OCI-LY7 (cell line): ENCODE measurements around the gene TRIM72. TPM values are rescaled to one million over a fixed set of nuclear protein-coding genes. Genes with fewer than 3 reads are reported as not detected.

Experiments used
- BruUV-seq: library from RNA; stranded (reverse); fragments of 400-500 nt; replicated peaks from 2 replicates; lab custom pipeline; 2021; lab: Mats Ljungman, UMichigan
- CTCF ChIA-PET: fragments of 300-600 bp; sonication (Branson Sonifier 250); formaldehyde crosslinking; loops from one replicate; lab custom pipeline; 2022; ENCODE audit warnings: antibody characterized with exemption; ENCODE audit not compliant: unreplicated experiment; lab: Charles Lee
- POLR2A ChIA-PET: fragments of 300-600 bp; sonication (Branson Sonifier 250); formaldehyde crosslinking; loops from one replicate; lab custom pipeline; 2022; ENCODE audit warnings: antibody characterized with exemption; lab: Charles Lee
- DNase-seq: peaks from one replicate; pipeline ENCODE4 v3.0.0-alpha.2; 2015; ENCODE audit warnings: low spot score
- H2AFZ ChIP-seq: fragments of 200-600 bp; sonication (generic), shearing (Covaris generic); 2 replicates; pipeline ENCODE4 v1.6.1; 2014; ENCODE audit warnings: mild to moderate bottlenecking, antibody characterized with exemption, low read length, moderate library complexity
- H3K27ac ChIP-seq: fragments of 200-600 bp; sonication (generic); 2 replicates; pipeline ENCODE4 v1.5.1; 2014; ENCODE audit warnings: mixed run types, low read depth, mild to moderate bottlenecking, moderate library complexity, low read length, inconsistent platforms; ENCODE audit not compliant: poor library complexity, severe bottlenecking
- H3K36me3 ChIP-seq: fragments of 200-600 bp; sonication (generic); 2 replicates; pipeline ENCODE4 v1.6.1; 2014; ENCODE audit warnings: mild to moderate bottlenecking, antibody characterized with exemption, low read length, moderate library complexity, mixed read lengths; ENCODE audit not compliant: insufficient read depth
- H3K4me1 ChIP-seq: fragments of 200-600 bp; sonication (generic); 2 replicates; pipeline ENCODE4 v1.5.1; 2014; ENCODE audit warnings: mild to moderate bottlenecking, low read length; ENCODE audit not compliant: insufficient read depth, poor library complexity, severe bottlenecking
- H3K4me2 ChIP-seq: fragments of 200-600 bp; sonication (generic); 2 replicates; pipeline ENCODE4 v1.6.1; 2014; ENCODE audit warnings: mild to moderate bottlenecking, low read length
- H3K4me3 ChIP-seq: fragments of 200-600 bp; sonication (generic); 2 replicates; pipeline ENCODE4 v1.5.1; 2014; ENCODE audit warnings: mild to moderate bottlenecking, low read depth, low read length; ENCODE audit not compliant: poor library complexity, severe bottlenecking
- H3K79me2 ChIP-seq: fragments of 200-600 bp; sonication (generic); 2 replicates; pipeline ENCODE4 v1.6.1; 2016; ENCODE audit warnings: low read depth, mild to moderate bottlenecking, low read length, moderate library complexity, mixed read lengths; ENCODE audit not compliant: insufficient read depth
- H3K9me2 ChIP-seq: fragments of 200-600 bp; sonication (generic); 2 replicates; pipeline ENCODE4 v1.6.1; 2016; ENCODE audit warnings: mild to moderate bottlenecking, low read length, mixed read lengths; ENCODE audit not compliant: insufficient read depth
- H3K9me3 ChIP-seq: fragments of 200-600 bp; sonication (generic); 2 replicates; pipeline ENCODE4 v1.6.1; 2014; ENCODE audit warnings: mild to moderate bottlenecking, mixed run types, low read length, mixed read lengths
- H4K20me1 ChIP-seq: fragments of 200-600 bp; sonication (generic); 2 replicates; pipeline ENCODE4 v1.6.1; 2014; ENCODE audit warnings: mild to moderate bottlenecking, antibody characterized with exemption, low read length, moderate library complexity, mixed read lengths; ENCODE audit not compliant: insufficient read depth
- EZH2phosphoT487 ChIP-seq: fragments of 200-600 bp; sonication (generic); IDR thresholded peaks from 2 replicates; pipeline ENCODE4 v1.6.1; 2018; ENCODE audit warnings: low read depth, borderline replicate concordance, mild to moderate bottlenecking, mixed run types, antibody characterized with exemption, low read length, moderate library complexity, mixed read lengths
- intact Hi-C: fragments of 100-400 bp; cut with micrococcal nuclease; formaldehyde crosslinking; loops from one replicate; pipeline ENCODE4 v1.10.0; 2022; ENCODE audit not compliant: unreplicated experiment
- total RNA-seq, 2 experiments: library from RNA; depleted of rRNA in 1 of 2; stranded (reverse); fragments of >200 nt in 1 of 2; shearing (Covaris generic) in 1 of 2; gene quantifications; 2 replicates each; pipeline ENCODE4 v1.2.3, GENCODE V29; 2014 to 2022
- TF ChIP-seq, protein P1 (sequence below): fragments of 200-600 bp; sonication (generic); conservative IDR thresholded peaks from 2 replicates; pipeline ENCODE4 v1.5.1; 2014; ENCODE audit warnings: mild to moderate bottlenecking, antibody characterized with exemption, low read length, moderate library complexity, mixed read lengths

TRIM72 gene
- total RNA-seq, 2 experiments from 2014 or later, result 0.13 to 1.1 TPM

DNA sequence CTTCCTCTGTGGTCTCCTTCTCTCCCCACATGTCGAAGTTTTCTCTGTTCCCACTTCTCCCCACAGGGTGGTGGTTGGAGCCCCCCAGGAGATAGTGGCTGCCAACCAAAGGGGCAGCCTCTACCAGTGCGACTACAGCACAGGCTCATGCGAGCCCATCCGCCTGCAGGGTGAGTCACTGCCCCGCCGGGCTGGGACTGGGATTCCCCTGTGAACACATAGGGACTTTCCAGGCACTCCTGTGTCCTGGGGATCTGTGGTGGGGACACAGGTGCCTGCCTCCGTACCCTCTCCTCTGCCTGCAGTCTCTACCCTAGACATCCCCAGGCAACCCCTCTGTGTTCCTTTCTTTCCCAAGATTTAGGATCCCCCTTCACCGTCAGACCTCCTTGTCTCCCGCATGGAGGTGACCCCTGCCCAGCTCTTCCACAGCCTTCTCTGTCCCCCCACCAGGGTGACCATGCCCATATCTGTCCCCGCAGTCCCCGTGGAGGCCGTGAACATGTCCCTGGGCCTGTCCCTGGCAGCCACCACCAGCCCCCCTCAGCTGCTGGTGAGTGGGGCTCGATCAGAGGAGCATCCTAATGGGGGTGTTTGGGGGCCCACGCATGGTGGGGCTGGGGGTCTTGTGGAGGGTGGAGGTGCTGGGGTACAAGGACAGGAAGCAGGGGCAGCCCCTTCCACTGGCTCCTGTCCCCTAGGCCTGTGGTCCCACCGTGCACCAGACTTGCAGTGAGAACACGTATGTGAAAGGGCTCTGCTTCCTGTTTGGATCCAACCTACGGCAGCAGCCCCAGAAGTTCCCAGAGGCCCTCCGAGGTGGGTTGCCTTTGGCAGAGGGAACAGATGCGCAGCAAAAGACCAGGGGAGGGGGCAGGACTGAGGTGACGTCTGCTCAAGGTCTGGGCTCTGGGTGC is 51.7 kb downstream of the TRIM72 start:
- Histone ChIP-seq H3K79me2 (no peaks in the 10 kb centered on the region), H3K4me3 (no peak overlapping the region), H2AFZ (no peak overlapping the region), H3K4me1 (no peaks in the 10 kb centered on the region), H4K20me1 (no peaks in the 10 kb centered on the region), H3K4me2 (no peak overlapping the region), H3K36me3 (no peaks in the 10 kb centered on the region), H3K27ac (no peak overlapping the region), H3K9me3 (no peaks in the 10 kb centered on the region), H3K9me2 (no peaks in the 10 kb centered on the region)
- CTCF ChIA-PET, result interaction anchor here (0.6 to 0.7 kb wide), 2 partner anchors 66 to 431 kb away, joined by 3 read pairs; no protein-coding TSS in a partner anchor
- BruUV-seq, result no TSS peak
- no peak for DNase-seq
- intact Hi-C loops, result no loop called here
- TF ChIP-seq, protein P1, sequence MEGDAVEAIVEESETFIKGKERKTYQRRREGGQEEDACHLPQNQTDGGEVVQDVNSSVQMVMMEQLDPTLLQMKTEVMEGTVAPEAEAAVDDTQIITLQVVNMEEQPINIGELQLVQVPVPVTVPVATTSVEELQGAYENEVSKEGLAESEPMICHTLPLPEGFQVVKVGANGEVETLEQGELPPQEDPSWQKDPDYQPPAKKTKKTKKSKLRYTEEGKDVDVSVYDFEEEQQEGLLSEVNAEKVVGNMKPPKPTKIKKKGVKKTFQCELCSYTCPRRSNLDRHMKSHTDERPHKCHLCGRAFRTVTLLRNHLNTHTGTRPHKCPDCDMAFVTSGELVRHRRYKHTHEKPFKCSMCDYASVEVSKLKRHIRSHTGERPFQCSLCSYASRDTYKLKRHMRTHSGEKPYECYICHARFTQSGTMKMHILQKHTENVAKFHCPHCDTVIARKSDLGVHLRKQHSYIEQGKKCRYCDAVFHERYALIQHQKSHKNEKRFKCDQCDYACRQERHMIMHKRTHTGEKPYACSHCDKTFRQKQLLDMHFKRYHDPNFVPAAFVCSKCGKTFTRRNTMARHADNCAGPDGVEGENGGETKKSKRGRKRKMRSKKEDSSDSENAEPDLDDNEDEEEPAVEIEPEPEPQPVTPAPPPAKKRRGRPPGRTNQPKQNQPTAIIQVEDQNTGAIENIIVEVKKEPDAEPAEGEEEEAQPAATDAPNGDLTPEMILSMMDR, result no peak
- TF ChIP-seq EZH2phosphoT487, result no peak
- POLR2A ChIA-PET, result interaction anchor here (0.6 to 0.9 kb wide), 3 partner anchors 68 to 242 kb away, joined by 3 to 4 read pairs (median 4); no protein-coding TSS in a partner anchor

- H3K4me1 ChIP-seq, result no peaks in the 10 kb centered on the region
- H3K4me2 ChIP-seq, result no peak overlapping the region
- BruUV-seq, result no TSS peak
- CTCF ChIA-PET, result no interaction called here
- DNase-seq, result no peak
- H3K9me3 ChIP-seq, result no peaks in the 10 kb centered on the region
- POLR2A ChIA-PET, result no interaction called here
- TF ChIP-seq, protein P1, result no peak
- TF ChIP-seq EZH2phosphoT487, result no peak
- H3K27ac ChIP-seq, result no peak overlapping the region
- no peaks in the 10 kb centered on the region for H3K9me2 ChIP-seq
- no peaks in the 10 kb centered on the region for H4K20me1 ChIP-seq
- no peak overlapping the region for H2AFZ ChIP-seq
- no peaks in the 10 kb centered on the region for H3K36me3 ChIP-seq
- intact Hi-C loops, result no loop called here
- H3K4me3 ChIP-seq, result no peak overlapping the region
- no peaks in the 10 kb centered on the region for H3K79me2 ChIP-seq
These were observed 53.6 kb downstream of the TRIM72 start for GRCh38 chr16:31267332-31268032.
